ENCODE data around the gene PTPRM. TPM values are rescaled to one million over a fixed set of nuclear protein-coding genes. Genes with fewer than 3 reads are reported as not detected.

PTPRM gene
- total RNA-seq, 1 experiment from 2014 or later = 1.6 TPM

DNA sequence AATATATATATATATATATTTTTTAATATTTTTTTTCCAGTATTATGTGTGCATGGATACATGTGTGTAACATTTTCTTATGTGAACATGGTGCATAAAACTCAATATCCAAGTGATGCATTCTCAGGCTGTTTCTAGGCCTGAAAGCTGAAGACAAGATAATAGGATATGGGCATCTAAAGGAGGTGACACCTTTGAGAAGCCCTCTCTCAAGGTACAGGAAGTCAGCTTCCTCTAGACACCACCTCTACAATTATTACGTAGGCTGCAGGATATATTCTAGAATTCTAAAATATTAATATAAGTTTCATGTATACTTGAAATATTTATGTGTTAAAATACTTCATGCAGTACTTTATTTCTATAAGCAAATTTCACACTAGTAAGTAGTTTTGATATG, 327.5 kb downstream of the PTPRM start:
- intact Hi-C loops (cut with micrococcal nuclease; ENCODE audit: unreplicated experiment) (no loop called here), in situ Hi-C loops (cut with HindIII; ENCODE audit: low pct_unique_long_range_greater_than_20kb, low sequenced_read_pairs) (no loop called here)
- no peak overlapping the region for H3K27ac ChIP-seq (ENCODE audit: low read length)
- no peak overlapping the region for H3K4me3 ChIP-seq (ENCODE audit: low read depth in 2 of 2, low read length in 2 of 2)
- CTCF ChIA-PET = no interaction called here
- ATAC-seq (no peak), DNase-seq (ENCODE audit: low read depth, low spot score) (no peak)
- POLR2A ChIA-PET = no interaction called here
- BruUV-seq (replicated peaks) = no TSS peak
- no peaks in the 10 kb centered on the region for H3K9me3 ChIP-seq (ENCODE audit: control insufficient read depth, insufficient read depth, low read depth, low read length)
- no peaks in the 10 kb centered on the region for H3K27me3 ChIP-seq (ENCODE audit: control insufficient read depth, insufficient read depth, low read length)
- H3K4me1 ChIP-seq (ENCODE audit: control insufficient read depth, insufficient read depth, low read length) = no peaks in the 10 kb centered on the region
- TF ChIP-seq TCF7L2 (IDR thresholded peaks at IDR 0.05; ENCODE audit: low read depth, low read length) = no peak
- no peak for TF ChIP-seq POLR2AphosphoS5 (IDR thresholded peaks at IDR 0.05; ENCODE audit: low read depth, low read length)
- TF ChIP-seq, protein P1, sequence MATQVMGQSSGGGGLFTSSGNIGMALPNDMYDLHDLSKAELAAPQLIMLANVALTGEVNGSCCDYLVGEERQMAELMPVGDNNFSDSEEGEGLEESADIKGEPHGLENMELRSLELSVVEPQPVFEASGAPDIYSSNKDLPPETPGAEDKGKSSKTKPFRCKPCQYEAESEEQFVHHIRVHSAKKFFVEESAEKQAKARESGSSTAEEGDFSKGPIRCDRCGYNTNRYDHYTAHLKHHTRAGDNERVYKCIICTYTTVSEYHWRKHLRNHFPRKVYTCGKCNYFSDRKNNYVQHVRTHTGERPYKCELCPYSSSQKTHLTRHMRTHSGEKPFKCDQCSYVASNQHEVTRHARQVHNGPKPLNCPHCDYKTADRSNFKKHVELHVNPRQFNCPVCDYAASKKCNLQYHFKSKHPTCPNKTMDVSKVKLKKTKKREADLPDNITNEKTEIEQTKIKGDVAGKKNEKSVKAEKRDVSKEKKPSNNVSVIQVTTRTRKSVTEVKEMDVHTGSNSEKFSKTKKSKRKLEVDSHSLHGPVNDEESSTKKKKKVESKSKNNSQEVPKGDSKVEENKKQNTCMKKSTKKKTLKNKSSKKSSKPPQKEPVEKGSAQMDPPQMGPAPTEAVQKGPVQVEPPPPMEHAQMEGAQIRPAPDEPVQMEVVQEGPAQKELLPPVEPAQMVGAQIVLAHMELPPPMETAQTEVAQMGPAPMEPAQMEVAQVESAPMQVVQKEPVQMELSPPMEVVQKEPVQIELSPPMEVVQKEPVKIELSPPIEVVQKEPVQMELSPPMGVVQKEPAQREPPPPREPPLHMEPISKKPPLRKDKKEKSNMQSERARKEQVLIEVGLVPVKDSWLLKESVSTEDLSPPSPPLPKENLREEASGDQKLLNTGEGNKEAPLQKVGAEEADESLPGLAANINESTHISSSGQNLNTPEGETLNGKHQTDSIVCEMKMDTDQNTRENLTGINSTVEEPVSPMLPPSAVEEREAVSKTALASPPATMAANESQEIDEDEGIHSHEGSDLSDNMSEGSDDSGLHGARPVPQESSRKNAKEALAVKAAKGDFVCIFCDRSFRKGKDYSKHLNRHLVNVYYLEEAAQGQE (IDR thresholded peaks at IDR 0.05; ENCODE audit: insufficient read depth in 1 of 2, low read depth in 2 of 2, low read length in 1 of 2) = no peak
- no peak for TF ChIP-seq SIN3A (IDR thresholded peaks at IDR 0.05; ENCODE audit: borderline replicate concordance, insufficient read depth, low read depth, low read length)
- TF ChIP-seq, protein P2, sequence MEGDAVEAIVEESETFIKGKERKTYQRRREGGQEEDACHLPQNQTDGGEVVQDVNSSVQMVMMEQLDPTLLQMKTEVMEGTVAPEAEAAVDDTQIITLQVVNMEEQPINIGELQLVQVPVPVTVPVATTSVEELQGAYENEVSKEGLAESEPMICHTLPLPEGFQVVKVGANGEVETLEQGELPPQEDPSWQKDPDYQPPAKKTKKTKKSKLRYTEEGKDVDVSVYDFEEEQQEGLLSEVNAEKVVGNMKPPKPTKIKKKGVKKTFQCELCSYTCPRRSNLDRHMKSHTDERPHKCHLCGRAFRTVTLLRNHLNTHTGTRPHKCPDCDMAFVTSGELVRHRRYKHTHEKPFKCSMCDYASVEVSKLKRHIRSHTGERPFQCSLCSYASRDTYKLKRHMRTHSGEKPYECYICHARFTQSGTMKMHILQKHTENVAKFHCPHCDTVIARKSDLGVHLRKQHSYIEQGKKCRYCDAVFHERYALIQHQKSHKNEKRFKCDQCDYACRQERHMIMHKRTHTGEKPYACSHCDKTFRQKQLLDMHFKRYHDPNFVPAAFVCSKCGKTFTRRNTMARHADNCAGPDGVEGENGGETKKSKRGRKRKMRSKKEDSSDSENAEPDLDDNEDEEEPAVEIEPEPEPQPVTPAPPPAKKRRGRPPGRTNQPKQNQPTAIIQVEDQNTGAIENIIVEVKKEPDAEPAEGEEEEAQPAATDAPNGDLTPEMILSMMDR (IDR thresholded peaks at IDR 0.05) = no peak
- H3K36me3 ChIP-seq (ENCODE audit: control insufficient read depth, insufficient read depth, low read length) = no peaks in the 10 kb centered on the region

- no peaks in the 10 kb centered on the region for H3K9me3 ChIP-seq (ENCODE audit: control insufficient read depth, insufficient read depth, low read depth, low read length)
- no peaks in the 10 kb centered on the region for H3K36me3 ChIP-seq (ENCODE audit: control insufficient read depth, insufficient read depth, low read length)
- in situ Hi-C loops (cut with HindIII; ENCODE audit: low pct_unique_long_range_greater_than_20kb, low sequenced_read_pairs) (no loop called here), intact Hi-C loops (cut with micrococcal nuclease; ENCODE audit: unreplicated experiment) (no loop called here)
- CTCF ChIA-PET = no interaction called here
- H3K27ac ChIP-seq (ENCODE audit: low read length) = no peak overlapping the region
- no peaks in the 10 kb centered on the region for H3K27me3 ChIP-seq (ENCODE audit: control insufficient read depth, insufficient read depth, low read length)
- ATAC-seq = no peak
- no peaks in the 10 kb centered on the region for H3K4me1 ChIP-seq (ENCODE audit: control insufficient read depth, insufficient read depth, low read length)
- no peak overlapping the region for H3K4me3 ChIP-seq (ENCODE audit: low read depth in 2 of 2, low read length in 2 of 2)
- DNase-seq (ENCODE audit: low read depth, low spot score) = no peak
- POLR2A ChIA-PET = no interaction called here
- BruUV-seq (replicated peaks) = no TSS peak
- TF ChIP-seq, protein P2 (IDR thresholded peaks at IDR 0.05) = no peak
- TF ChIP-seq, protein P1 (IDR thresholded peaks at IDR 0.05; ENCODE audit: insufficient read depth in 1 of 2, low read depth in 2 of 2, low read length in 1 of 2) = no peak
- TF ChIP-seq POLR2AphosphoS5 (IDR thresholded peaks at IDR 0.05; ENCODE audit: low read depth, low read length) = no peak
- TF ChIP-seq TCF7L2 (IDR thresholded peaks at IDR 0.05; ENCODE audit: low read depth, low read length) = no peak
Observed at GRCh38 chr18:7895346-7895745, 328.2 kb downstream of the PTPRM start.

All from Panc1 (cell line).